D721Med (cell line): ENCODE results near the gene C3orf52.
"Not testable (repeated sequence)": the region's sequence is repeated elsewhere in the genome, so short reads cannot be mapped to it uniquely, and the experiment has no call there.

Experiments
- DNase-seq: peaks from one replicate; pipeline ENCODE4 v3.0.0; 2011; ENCODE audit warnings: low spot score; ENCODE audit not compliant: insufficient read length
- FAIRE-seq: peaks from 2 replicates; lab custom pipeline; 2011; peaks lifted over from hg19 to GRCh38; lab: Jason Lieb, UNC
- TF ChIP-seq, protein P1 (sequence below): IDR thresholded peaks from 2 replicates; pipeline ENCODE4 v1.5.1; 2012; ENCODE audit warnings: mild to moderate bottlenecking, control low read depth; ENCODE audit not compliant: insufficient read depth; ENCODE audit errors: missing control alignments

The C3orf52 gene

DNA sequence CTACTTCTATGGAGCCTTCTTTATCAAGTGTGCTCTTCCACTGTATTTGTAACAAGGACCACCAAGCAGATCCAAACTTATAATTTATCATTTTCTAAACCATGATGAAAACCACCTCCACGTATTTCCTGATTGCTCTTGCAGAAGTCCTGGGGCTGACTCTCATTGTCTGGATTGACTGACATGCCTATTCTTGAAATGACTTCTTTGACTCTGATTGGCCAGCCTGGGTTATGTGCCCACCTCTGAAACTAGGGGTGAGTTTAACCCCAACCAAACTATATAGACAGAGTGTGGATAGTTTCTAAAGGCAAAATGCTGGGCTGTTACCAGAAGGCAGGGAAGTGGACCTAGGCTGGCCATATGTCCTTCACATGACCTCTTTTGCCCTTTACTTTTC lies 38.9 kb upstream of the C3orf52 start:
- TF ChIP-seq, protein P1, sequence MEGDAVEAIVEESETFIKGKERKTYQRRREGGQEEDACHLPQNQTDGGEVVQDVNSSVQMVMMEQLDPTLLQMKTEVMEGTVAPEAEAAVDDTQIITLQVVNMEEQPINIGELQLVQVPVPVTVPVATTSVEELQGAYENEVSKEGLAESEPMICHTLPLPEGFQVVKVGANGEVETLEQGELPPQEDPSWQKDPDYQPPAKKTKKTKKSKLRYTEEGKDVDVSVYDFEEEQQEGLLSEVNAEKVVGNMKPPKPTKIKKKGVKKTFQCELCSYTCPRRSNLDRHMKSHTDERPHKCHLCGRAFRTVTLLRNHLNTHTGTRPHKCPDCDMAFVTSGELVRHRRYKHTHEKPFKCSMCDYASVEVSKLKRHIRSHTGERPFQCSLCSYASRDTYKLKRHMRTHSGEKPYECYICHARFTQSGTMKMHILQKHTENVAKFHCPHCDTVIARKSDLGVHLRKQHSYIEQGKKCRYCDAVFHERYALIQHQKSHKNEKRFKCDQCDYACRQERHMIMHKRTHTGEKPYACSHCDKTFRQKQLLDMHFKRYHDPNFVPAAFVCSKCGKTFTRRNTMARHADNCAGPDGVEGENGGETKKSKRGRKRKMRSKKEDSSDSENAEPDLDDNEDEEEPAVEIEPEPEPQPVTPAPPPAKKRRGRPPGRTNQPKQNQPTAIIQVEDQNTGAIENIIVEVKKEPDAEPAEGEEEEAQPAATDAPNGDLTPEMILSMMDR: no peak
- DNase-seq: no peak
- FAIRE-seq: no peak

DNA sequence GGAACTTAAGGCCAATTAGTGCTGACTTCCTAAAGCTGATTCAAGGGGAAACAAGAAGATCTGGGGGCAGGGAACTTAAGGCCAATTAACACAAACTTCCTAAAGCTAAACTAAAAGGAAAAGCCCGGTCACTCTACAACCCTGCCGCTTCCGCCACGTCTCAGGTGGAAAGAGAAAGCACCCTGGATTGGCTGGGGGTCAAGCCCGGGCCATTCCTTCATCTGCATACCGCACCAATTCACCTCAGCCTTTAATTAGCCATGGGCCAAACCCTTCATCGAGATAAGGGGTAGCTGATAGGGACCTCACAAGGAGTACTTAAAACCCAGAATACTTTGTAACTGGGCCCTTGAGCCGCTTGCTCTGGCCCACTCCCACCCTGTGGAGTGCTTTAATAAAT lies 37.3 kb upstream of the C3orf52 start:
- DNase-seq (no peak), FAIRE-seq (no peak)
- TF ChIP-seq, protein P1: no peak

DNA sequence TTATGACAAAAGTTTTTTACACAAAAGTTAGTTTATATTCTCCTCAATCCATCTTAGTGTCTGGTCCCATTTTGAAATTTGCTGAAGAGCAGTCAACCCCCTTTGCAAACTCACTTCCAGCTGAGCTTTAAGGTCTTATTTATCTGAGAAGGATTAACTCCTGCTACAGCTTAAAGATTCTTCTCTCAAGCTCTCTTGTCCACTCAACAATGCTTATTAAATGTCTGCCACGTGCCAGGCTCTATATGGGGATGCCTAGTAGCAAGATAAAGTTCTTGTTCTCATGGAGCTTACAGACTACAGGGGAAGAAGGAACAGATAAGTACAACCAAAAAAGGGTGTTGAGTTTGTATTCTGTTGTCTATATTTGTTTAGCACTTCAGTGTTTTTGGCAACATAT lies 33.0 kb upstream of the C3orf52 start:
- FAIRE-seq: peak; percentile 53
- TF ChIP-seq, protein P1: no peak
- DNase-seq: no peak

DNA sequence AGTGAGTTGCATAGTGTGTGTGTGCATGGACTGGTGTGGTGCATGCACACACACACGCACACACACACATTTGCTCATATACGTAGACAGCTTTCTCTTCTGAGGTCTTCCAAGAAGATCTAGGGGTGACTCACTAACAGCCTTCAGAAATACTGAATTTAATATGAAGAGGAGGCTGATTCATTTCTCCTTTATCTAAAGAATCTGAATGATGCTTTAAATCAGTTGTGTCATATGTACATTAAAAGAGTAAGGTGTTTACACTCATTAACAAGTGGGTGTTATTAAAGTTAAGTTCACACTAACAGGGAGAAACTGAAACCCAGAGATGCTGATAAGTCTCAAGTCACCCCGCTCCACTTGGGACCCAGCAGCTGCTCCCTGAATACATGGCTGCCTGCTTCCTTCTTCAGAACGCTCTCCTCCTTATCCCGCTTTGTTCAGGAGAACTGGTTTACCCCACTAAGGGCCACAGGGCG lies 29.7 kb upstream of the C3orf52 start:
- no peak for FAIRE-seq
- TF ChIP-seq, protein P1: no peak
- no peak for DNase-seq

DNA sequence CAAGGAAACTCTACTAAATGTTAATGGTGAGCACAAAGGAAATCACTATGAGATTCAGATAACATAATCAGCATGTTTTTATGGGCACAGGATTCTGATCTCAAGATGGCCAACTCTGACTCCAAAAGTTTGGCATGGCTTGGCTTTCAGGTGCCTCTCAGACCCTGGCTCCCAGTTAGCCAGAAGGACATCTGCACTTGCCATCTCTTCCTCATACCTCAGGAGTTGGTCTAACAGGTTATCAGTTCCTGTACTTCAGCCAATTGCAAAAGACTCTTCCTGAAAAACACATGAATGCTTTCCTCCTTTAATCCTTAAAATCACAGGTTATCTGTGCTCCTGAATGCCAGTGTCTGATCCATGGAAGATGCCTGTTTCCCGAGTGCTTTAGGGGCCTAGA lies 26.7 kb upstream of the C3orf52 start:
- no peak for FAIRE-seq
- no peak for DNase-seq

DNA sequence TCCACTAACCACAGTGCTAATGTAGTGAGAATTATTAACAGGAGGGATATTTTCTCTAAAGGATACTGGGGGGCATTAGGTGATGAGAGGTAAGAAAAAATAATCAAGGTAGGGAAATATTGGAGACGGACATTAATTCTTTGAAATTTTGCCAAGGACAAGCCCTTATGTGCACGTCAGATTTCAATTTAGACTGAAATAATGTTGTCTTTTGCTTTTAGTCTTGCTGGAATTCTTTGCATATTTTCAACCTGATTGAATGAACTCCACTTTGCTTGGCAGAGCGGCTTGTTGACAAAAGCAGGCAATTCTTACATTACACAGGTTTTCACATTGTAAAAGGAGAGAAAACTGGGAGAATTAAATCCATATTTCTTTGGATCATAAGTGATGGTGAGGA lies 25.0 kb upstream of the C3orf52 start:
- no peak for FAIRE-seq
- DNase-seq: no peak
- TF ChIP-seq, protein P1: no peak

More for the DNA sequence above, 26.7 kb upstream of the C3orf52 start:
- TF ChIP-seq, protein P1: no peak

DNA sequence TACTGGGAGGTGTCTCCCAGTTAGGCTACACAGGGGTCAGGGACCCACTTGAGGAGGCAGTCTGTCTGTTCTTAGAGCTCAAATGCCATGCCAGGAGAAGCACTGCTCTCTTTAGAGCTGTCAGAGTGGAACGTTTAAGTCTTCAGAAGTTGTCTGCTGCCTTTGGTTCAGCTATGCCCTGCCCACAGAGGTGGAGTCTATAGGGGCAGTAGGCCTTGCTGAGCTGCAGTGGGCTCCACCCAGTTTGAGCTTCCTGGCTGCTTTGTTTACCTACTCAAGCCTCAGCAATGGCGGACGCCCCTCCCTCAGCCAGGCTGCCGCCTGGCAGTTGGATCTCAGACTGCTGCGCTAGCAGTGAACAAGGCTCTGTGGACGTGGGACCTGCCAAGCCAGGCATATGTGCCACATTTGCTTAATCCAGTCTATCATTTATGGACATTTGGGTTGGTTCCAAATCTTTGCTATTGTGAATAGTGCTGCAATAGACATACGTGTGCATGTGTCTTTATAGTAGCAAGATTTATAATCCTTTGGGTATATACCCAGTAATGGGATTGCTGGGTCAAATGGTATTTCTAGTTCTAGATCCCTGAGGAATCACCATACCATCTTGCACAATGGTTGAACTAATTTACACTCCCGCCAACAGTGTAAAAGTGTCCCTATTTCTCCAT lies 13.7 kb upstream of the C3orf52 start:
- DNase-seq, FAIRE-seq: not testable (repeated sequence)
